Measurements from ENCODE around the gene ZNF740. TPM values are rescaled to one million over a fixed set of nuclear protein-coding genes. Genes with fewer than 3 reads are reported as not detected.

Gene ZNF740
- total RNA-seq, 1 experiment from 2014 or later = 41.2 TPM

DNA sequence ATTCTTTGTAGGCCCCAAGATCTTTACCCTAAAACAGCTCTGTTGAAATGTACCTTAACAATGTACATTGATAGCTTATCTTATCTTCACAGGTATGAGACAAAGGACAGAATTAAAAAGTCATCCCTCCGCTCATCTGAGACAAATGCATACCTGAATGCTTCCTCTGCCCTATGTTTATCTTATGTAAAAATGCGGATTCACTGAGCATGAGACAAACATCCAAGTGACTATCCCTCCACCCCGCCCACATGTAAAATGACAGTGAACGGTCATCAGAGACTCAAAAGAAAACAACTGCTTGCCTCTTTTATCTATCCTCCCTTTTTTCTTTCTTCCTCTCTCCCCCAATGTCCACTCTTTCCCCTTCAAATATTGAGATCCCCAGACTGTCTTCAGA, 37.2 kb upstream of the ZNF740 start:
- no peak overlapping the region for H2AK5ac ChIP-seq (ENCODE audit: insufficient read length, low read length)
- no peak overlapping the region for H4K8ac ChIP-seq (replicated peaks; ENCODE audit: insufficient read length, low read depth, low read length)
- WGBS (ENCODE audit: extremely low coverage, insufficient read length, low lambda C conversion rate) = no CpG with 5 or more reads among the region's 4 CpGs
- no peaks in the 10 kb centered on the region for H3K27me3 ChIP-seq (ENCODE audit: insufficient read depth, low read length)
- no peak overlapping the region for H2BK120ac ChIP-seq (ENCODE audit: low read depth, low read length, poor library complexity, severe bottlenecking)
- Mint-ChIP-seq H3K27me3 (ENCODE audit: low read depth) (peaks cover 11% of the 10 kb centered on the region), H3K27ac (no peak overlapping the region), H3K36me3 (ENCODE audit: insufficient read depth in 1 of 3, low read depth in 3 of 3) (peaks cover 0 to 5% (median 4%) of the 10 kb centered on the region in 3 experiments; a peak in 3 of 7 replicates), H3K4me1 (no peaks in the 10 kb centered on the region), H3K4me3 (no peak overlapping the region), H3K9me3 (peaks cover 18% of the 10 kb centered on the region in 2 experiments)
- TF ChIP-seq, protein P1, sequence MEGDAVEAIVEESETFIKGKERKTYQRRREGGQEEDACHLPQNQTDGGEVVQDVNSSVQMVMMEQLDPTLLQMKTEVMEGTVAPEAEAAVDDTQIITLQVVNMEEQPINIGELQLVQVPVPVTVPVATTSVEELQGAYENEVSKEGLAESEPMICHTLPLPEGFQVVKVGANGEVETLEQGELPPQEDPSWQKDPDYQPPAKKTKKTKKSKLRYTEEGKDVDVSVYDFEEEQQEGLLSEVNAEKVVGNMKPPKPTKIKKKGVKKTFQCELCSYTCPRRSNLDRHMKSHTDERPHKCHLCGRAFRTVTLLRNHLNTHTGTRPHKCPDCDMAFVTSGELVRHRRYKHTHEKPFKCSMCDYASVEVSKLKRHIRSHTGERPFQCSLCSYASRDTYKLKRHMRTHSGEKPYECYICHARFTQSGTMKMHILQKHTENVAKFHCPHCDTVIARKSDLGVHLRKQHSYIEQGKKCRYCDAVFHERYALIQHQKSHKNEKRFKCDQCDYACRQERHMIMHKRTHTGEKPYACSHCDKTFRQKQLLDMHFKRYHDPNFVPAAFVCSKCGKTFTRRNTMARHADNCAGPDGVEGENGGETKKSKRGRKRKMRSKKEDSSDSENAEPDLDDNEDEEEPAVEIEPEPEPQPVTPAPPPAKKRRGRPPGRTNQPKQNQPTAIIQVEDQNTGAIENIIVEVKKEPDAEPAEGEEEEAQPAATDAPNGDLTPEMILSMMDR (conservative IDR thresholded peaks at IDR 0.05) = no peak
- no peak overlapping the region for H3K9ac ChIP-seq (ENCODE audit: extremely low read depth, insufficient read length, low read length)
- no peak overlapping the region for H2BK12ac ChIP-seq (ENCODE audit: insufficient read length, low read depth, low read length)
- no peak overlapping the region for H3K14ac ChIP-seq (ENCODE audit: insufficient read depth, low read length)
- H2BK20ac ChIP-seq (ENCODE audit: low read depth, low read length, poor library complexity, severe bottlenecking) = no peak overlapping the region
- no peak overlapping the region for H3K4ac ChIP-seq (ENCODE audit: low read depth, low read length)
- no peaks in the 10 kb centered on the region for H4K20me1 ChIP-seq (ENCODE audit: control insufficient read depth, insufficient read depth, insufficient read length)
- no peak overlapping the region for H2BK5ac ChIP-seq (ENCODE audit: insufficient read length, low read length)
- H2AFZ ChIP-seq (ENCODE audit: low read length) = no peak overlapping the region
- DNase-seq = no peak
- no peak overlapping the region for H4K91ac ChIP-seq (ENCODE audit: insufficient read length, low read depth, low read length)
- no peak overlapping the region for H3K23ac ChIP-seq (ENCODE audit: insufficient read length, low read depth, low read length)
- H3K9me3 ChIP-seq (ENCODE audit: control insufficient read depth, low read depth, low read length) = peaks cover 17% of the 10 kb centered on the region
- no peak overlapping the region for H3K56ac ChIP-seq (ENCODE audit: insufficient read length, low read depth, low read length)
- no peak overlapping the region for H3K18ac ChIP-seq (ENCODE audit: insufficient read length, low read depth, low read length)
- H3K79me1 ChIP-seq (ENCODE audit: insufficient read depth, low read depth, low read length, poor library complexity, severe bottlenecking) = no peaks in the 10 kb centered on the region
- H3T11ph ChIP-seq (ENCODE audit: low read length) = no peak overlapping the region
- no peaks in the 10 kb centered on the region for H3K23me2 ChIP-seq (ENCODE audit: insufficient read length, low read depth, low read length, poor library complexity, severe bottlenecking)
- no peak overlapping the region for H3K27ac ChIP-seq (ENCODE audit: insufficient read length, low read depth, low read length)
- H3K4me2 ChIP-seq (ENCODE audit: insufficient read depth, insufficient read length, low read length) = no peak overlapping the region
- no peak overlapping the region for H2BK15ac ChIP-seq (ENCODE audit: low read depth, low read length)
- H4K5ac ChIP-seq (ENCODE audit: insufficient read length, low read depth, low read length) = no peak overlapping the region
- peaks cover 2% of the 10 kb centered on the region; the same call in 1 of the 2 replicates for H3K79me2 ChIP-seq (ENCODE audit: insufficient read depth, low read length)
- no peaks in the 10 kb centered on the region for H3K4me1 ChIP-seq (ENCODE audit: insufficient read depth, low read length)
